Activated CD4-positive, alpha-beta memory T cell treated with anti-CD3 and anti-CD28 coated beads, Interleukin-2, amount 10 ng/mL, durations not matched to agents 7 days and 5 days (primary cell): Measurements from ENCODE around the gene VAV2. TPM values are rescaled to one million over a fixed set of nuclear protein-coding genes. Genes with fewer than 3 reads are reported as not detected.

Experiments
- CTCF ChIA-PET: fragments of 350-600 bp; sonication (Branson Sonifier 250); formaldehyde crosslinking; loops from one replicate; lab custom pipeline; 2021; ENCODE audit warnings: antibody characterized with exemption, inconsistent platforms; lab: Charles Lee
- POLR2A ChIA-PET: fragments of 350-600 bp; sonication (Branson Sonifier 250); formaldehyde crosslinking; loops from one replicate; lab custom pipeline; 2021; ENCODE audit warnings: antibody characterized with exemption; lab: Charles Lee
- DNase-seq: peaks from one replicate; pipeline ENCODE4 v3.0.0-alpha.2; 2020
- H3K27ac Mint-ChIP-seq: one replicate; pipeline ENCODE4 v1.8.0; 2021; ENCODE audit warnings: mild to moderate bottlenecking, mixed read lengths
- H3K27me3 Mint-ChIP-seq: one replicate; pipeline ENCODE4 v1.8.0; 2021; ENCODE audit warnings: mixed read lengths
- H3K36me3 Mint-ChIP-seq: one replicate; pipeline ENCODE4 v1.8.0; 2021; ENCODE audit warnings: low read depth, mixed read lengths
- H3K4me1 Mint-ChIP-seq: one replicate; pipeline ENCODE4 v1.8.0; 2021; ENCODE audit warnings: mixed read lengths
- H3K4me3 Mint-ChIP-seq: one replicate; pipeline ENCODE4 v1.8.0; 2021; ENCODE audit warnings: mild to moderate bottlenecking, mixed read lengths
- H3K9me3 Mint-ChIP-seq: one replicate; pipeline ENCODE4 v1.8.0; 2021; ENCODE audit warnings: mixed read lengths
- total RNA-seq, 2 experiments: library from RNA; stranded (reverse); gene quantifications; one replicate each; pipeline ENCODE4 v1.2.3, GENCODE V29; 2021

Gene VAV2
- total RNA-seq, 2 experiments from 2014 or later: 2.4 to 2.9 TPM

- Mint-ChIP-seq H3K9me3 (no peaks in the 10 kb centered on the region), H3K27me3 (no peaks in the 10 kb centered on the region), H3K4me3 (no peak overlapping the region), H3K36me3 (no peaks in the 10 kb centered on the region), H3K27ac (no peak overlapping the region), H3K4me1 (peaks cover 2% of the 10 kb centered on the region)
- DNase-seq: no peak
- POLR2A ChIA-PET: no interaction called here
- CTCF ChIA-PET: no interaction called here
Measured at GRCh38 chr9:133735415-133735775, 256.7 kb downstream of the VAV2 start.

GRCh38 chr9:133734590-133735414, 257.3 kb downstream of the VAV2 start:
- Mint-ChIP-seq H3K36me3 (no peaks in the 10 kb centered on the region), H3K27ac (no peak overlapping the region), H3K4me3 (no peak overlapping the region), H3K4me1 (peaks cover 2% of the 10 kb centered on the region), H3K27me3 (no peaks in the 10 kb centered on the region), H3K9me3 (no peaks in the 10 kb centered on the region)
- ChIA-PET POLR2A (no interaction called here), CTCF (no interaction called here)
- no peak for DNase-seq

- ChIA-PET CTCF (no interaction called here), POLR2A (no interaction called here)
- Mint-ChIP-seq H3K36me3 (no peaks in the 10 kb centered on the region), H3K4me1 (peaks cover 2% of the 10 kb centered on the region), H3K27me3 (no peaks in the 10 kb centered on the region), H3K4me3 (no peak overlapping the region), H3K9me3 (no peaks in the 10 kb centered on the region), H3K27ac (no peak overlapping the region)
- DNase-seq: no peak
Measured at GRCh38 chr9:133733796-133734533, 258.2 kb downstream of the VAV2 start.

GRCh38 chr9:133733421-133733795, 258.7 kb downstream of the VAV2 start:
- ChIA-PET POLR2A (no interaction called here), CTCF (no interaction called here)
- no peak overlapping the region for H3K4me3 Mint-ChIP-seq
- H3K27ac Mint-ChIP-seq: no peak overlapping the region
- peaks cover under 1% of the 10 kb centered on the region for H3K4me1 Mint-ChIP-seq
- H3K36me3 Mint-ChIP-seq: no peaks in the 10 kb centered on the region
- no peaks in the 10 kb centered on the region for H3K27me3 Mint-ChIP-seq
- DNase-seq: no peak
- no peaks in the 10 kb centered on the region for H3K9me3 Mint-ChIP-seq

GRCh38 chr9:133732639-133733408, 259.3 kb downstream of the VAV2 start:
- no peaks in the 10 kb centered on the region for H3K27me3 Mint-ChIP-seq
- no peak overlapping the region for H3K27ac Mint-ChIP-seq
- CTCF ChIA-PET: interaction anchor here (0.8 kb wide), 1 partner anchor 10 kb away, joined by 5 read pairs; no protein-coding TSS in a partner anchor
- no peaks in the 10 kb centered on the region for H3K4me1 Mint-ChIP-seq
- H3K36me3 Mint-ChIP-seq: no peaks in the 10 kb centered on the region
- no peaks in the 10 kb centered on the region for H3K9me3 Mint-ChIP-seq
- H3K4me3 Mint-ChIP-seq: no peak overlapping the region
- POLR2A ChIA-PET: no interaction called here
- no peak for DNase-seq

GRCh38 chr9:133731876-133732638, 260.1 kb downstream of the VAV2 start:
- H3K4me3 Mint-ChIP-seq: no peak overlapping the region
- ChIA-PET CTCF (interaction anchor here (0.8 kb wide), 1 partner anchor 11 kb away, joined by 5 read pairs; no protein-coding TSS in a partner anchor), POLR2A (no interaction called here)
- H3K9me3 Mint-ChIP-seq: no peaks in the 10 kb centered on the region
- peak; percentile 14 for DNase-seq
- H3K36me3 Mint-ChIP-seq: no peaks in the 10 kb centered on the region
- H3K27me3 Mint-ChIP-seq: no peaks in the 10 kb centered on the region
- H3K4me1 Mint-ChIP-seq: peaks cover under 1% of the 10 kb centered on the region
- H3K27ac Mint-ChIP-seq: no peak overlapping the region

GRCh38 chr9:133730994-133731715, 261.0 kb downstream of the VAV2 start:
- Mint-ChIP-seq H3K27me3 (no peaks in the 10 kb centered on the region), H3K9me3 (no peaks in the 10 kb centered on the region), H3K4me3 (no peak overlapping the region), H3K27ac (no peak overlapping the region), H3K4me1 (peaks cover 8% of the 10 kb centered on the region), H3K36me3 (no peaks in the 10 kb centered on the region)
- ChIA-PET CTCF (no interaction called here), POLR2A (no interaction called here)
- peak; percentile 9 for DNase-seq

GRCh38 chr9:133729617-133730281, 262.4 kb downstream of the VAV2 start:
- CTCF ChIA-PET: interaction anchor here (0.6 to 1.8 kb wide), 2 partner anchors 13 to 1334 kb away, joined by 3 to 4 read pairs; no protein-coding TSS in a partner anchor

GRCh38 chr9:133728856-133729616, 263.1 kb downstream of the VAV2 start:
- H3K27ac Mint-ChIP-seq: no peak overlapping the region
- H3K9me3 Mint-ChIP-seq: no peaks in the 10 kb centered on the region
- H3K36me3 Mint-ChIP-seq: no peaks in the 10 kb centered on the region
- CTCF ChIA-PET: interaction anchor here (1.8 kb wide), 1 partner anchor 14 kb away, joined by 4 read pairs; no protein-coding TSS in a partner anchor
- H3K4me1 Mint-ChIP-seq: peaks cover 8% of the 10 kb centered on the region
- DNase-seq: peak; percentile 4
- POLR2A ChIA-PET: no interaction called here
- no peak overlapping the region for H3K4me3 Mint-ChIP-seq
- H3K27me3 Mint-ChIP-seq: peaks cover 6% of the 10 kb centered on the region

More at GRCh38 chr9:133729617-133730281, 262.4 kb downstream of the VAV2 start:
- DNase-seq: peak; percentile 13
- Mint-ChIP-seq H3K9me3 (no peaks in the 10 kb centered on the region), H3K27ac (no peak overlapping the region), H3K36me3 (no peaks in the 10 kb centered on the region), H3K4me3 (no peak overlapping the region), H3K4me1 (peaks cover 8% of the 10 kb centered on the region), H3K27me3 (peaks cover 4% of the 10 kb centered on the region)
- POLR2A ChIA-PET: no interaction called here

GRCh38 chr9:133727876-133728441, 264.2 kb downstream of the VAV2 start:
- H3K27ac Mint-ChIP-seq: no peak overlapping the region
- H3K27me3 Mint-ChIP-seq: peaks cover 10% of the 10 kb centered on the region
- no peaks in the 10 kb centered on the region for H3K9me3 Mint-ChIP-seq
- no peaks in the 10 kb centered on the region for H3K36me3 Mint-ChIP-seq
- CTCF ChIA-PET: interaction anchor here (1.6 to 2.0 kb wide), 2 partner anchors 14 to 54 kb away, joined by 8 to 12 read pairs; no protein-coding TSS in a partner anchor
- peak; percentile 11 for DNase-seq
- no peak overlapping the region for H3K4me3 Mint-ChIP-seq
- POLR2A ChIA-PET: interaction anchor here (0.9 to 1.8 kb wide), 2 partner anchors 27 to 45 kb away, joined by 3 to 5 read pairs; no protein-coding TSS in a partner anchor
- H3K4me1 Mint-ChIP-seq: peaks cover 8% of the 10 kb centered on the region
